Cardiac muscle cell (in vitro differentiated cells and primary cell): ENCODE data around the gene CFAP74. TPM values are rescaled to one million over a fixed set of nuclear protein-coding genes. Genes with fewer than 3 reads are reported as not detected.
"Not testable (repeated sequence)": the region's sequence is repeated elsewhere in the genome, so short reads cannot be mapped to it uniquely, and the experiment has no call there.

Experiments used
- DNase-seq, 2 donors: peaks; one replicate each; pipeline versions ENCODE4 v3.0.0 to v3.0.0-alpha.2; 2010 to 2017; ENCODE audit warnings: low read depth in 1 of 2, low spot score in 1 of 2
- H3K27ac ChIP-seq: fragments of 200-600 bp; sonication (generic); 2 replicates; pipeline ENCODE4 v1.5.1; 2016
- H3K27me3 ChIP-seq: fragments of 200-600 bp; sonication (generic); 2 replicates; pipeline ENCODE4 v1.6.0; 2016; ENCODE audit warnings: control low read depth
- H3K36me3 ChIP-seq: fragments of 200-600 bp; sonication (generic); 2 replicates; pipeline ENCODE4 v1.5.1; 2016; ENCODE audit warnings: control low read depth
- H3K4me1 ChIP-seq: fragments of 200-600 bp; sonication (generic); 2 replicates; pipeline ENCODE4 v1.8.1; 2017; ENCODE audit warnings: low read depth, mild to moderate bottlenecking, mixed run types
- H3K4me3 ChIP-seq: fragments of 200-600 bp; sonication (generic); 2 replicates; pipeline ENCODE4 v1.5.1; 2016; ENCODE audit warnings: mild to moderate bottlenecking
- H3K9me3 ChIP-seq: fragments of 200-600 bp; sonication (generic); 2 replicates; pipeline ENCODE4 v1.5.1; 2017; ENCODE audit warnings: low read depth, mild to moderate bottlenecking, control low read depth
- polyA plus RNA-seq: library from polyadenylated mRNA; unstranded; fragments of >200 nt; fragmentation: Nextera tagmentation; extraction: Ambion mirVana; gene quantifications from 2 replicates; pipeline ENCODE4 v1.2.1, GENCODE V29; 2016
- total RNA-seq: library from RNA; depleted of rRNA; stranded (reverse); fragments of >200 nt; gene quantifications from 2 replicates; pipeline ENCODE4 v1.2.3, GENCODE V29; 2016
- TF ChIP-seq, protein P1 (sequence below): IDR thresholded peaks from 2 replicates; pipeline ENCODE4 v1.5.1; 2012; ENCODE audit warnings: low read depth, mild to moderate bottlenecking, low read length

CFAP74 gene
- total and polyA plus RNA-seq, 2 experiments from 2014 or later: 0.63 to 1.7 TPM

DNA sequence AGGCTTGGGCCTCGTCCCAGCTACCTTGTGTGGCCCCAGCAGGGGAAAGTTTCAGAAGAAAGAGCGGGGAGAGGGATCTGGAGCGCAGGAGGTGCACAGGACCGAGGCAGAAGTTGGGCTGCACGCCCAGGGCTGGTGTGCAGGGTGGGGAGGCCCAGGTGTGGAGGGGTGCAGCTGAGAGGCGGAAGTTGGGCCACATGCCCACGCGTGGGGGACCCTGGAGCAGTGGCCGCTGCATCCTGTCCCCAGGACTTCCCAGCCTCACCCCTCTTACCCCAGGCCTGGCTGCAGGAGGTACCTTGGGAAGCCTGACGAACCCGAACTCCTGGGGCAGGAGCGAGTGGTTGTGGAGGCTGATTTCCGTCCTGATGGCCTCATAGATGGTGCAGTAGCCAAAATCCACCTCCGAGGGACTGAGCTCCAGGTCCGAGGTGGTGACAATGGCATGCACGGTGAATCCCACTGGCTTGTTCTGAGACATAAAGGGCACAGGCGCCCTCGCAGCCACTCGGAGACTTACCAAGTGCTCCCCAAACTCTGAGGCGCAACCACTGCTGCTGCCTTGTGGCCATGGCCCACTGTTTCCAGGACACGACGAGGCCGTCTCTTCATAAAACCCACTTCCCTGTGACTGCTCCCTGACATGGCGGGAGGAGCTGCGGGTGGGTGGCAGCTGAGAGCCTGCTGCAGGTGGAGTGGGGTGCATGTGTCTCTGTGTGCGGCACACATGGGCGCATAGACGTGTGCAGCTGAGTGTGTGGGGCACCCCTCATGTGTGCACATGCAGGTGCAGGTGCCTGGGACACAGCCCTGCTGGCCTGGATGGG lies 64.1 kb downstream of the CFAP74 start:
- no peak overlapping the region for H3K4me3 ChIP-seq
- no peaks in the 10 kb centered on the region for H3K9me3 ChIP-seq
- no peaks in the 10 kb centered on the region for H3K36me3 ChIP-seq
- DNase-seq: no peak
- no peaks in the 10 kb centered on the region for H3K4me1 ChIP-seq
- TF ChIP-seq, protein P1, sequence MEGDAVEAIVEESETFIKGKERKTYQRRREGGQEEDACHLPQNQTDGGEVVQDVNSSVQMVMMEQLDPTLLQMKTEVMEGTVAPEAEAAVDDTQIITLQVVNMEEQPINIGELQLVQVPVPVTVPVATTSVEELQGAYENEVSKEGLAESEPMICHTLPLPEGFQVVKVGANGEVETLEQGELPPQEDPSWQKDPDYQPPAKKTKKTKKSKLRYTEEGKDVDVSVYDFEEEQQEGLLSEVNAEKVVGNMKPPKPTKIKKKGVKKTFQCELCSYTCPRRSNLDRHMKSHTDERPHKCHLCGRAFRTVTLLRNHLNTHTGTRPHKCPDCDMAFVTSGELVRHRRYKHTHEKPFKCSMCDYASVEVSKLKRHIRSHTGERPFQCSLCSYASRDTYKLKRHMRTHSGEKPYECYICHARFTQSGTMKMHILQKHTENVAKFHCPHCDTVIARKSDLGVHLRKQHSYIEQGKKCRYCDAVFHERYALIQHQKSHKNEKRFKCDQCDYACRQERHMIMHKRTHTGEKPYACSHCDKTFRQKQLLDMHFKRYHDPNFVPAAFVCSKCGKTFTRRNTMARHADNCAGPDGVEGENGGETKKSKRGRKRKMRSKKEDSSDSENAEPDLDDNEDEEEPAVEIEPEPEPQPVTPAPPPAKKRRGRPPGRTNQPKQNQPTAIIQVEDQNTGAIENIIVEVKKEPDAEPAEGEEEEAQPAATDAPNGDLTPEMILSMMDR: no peak
- H3K27ac ChIP-seq: no peak overlapping the region
- H3K27me3 ChIP-seq: no peaks in the 10 kb centered on the region

DNA sequence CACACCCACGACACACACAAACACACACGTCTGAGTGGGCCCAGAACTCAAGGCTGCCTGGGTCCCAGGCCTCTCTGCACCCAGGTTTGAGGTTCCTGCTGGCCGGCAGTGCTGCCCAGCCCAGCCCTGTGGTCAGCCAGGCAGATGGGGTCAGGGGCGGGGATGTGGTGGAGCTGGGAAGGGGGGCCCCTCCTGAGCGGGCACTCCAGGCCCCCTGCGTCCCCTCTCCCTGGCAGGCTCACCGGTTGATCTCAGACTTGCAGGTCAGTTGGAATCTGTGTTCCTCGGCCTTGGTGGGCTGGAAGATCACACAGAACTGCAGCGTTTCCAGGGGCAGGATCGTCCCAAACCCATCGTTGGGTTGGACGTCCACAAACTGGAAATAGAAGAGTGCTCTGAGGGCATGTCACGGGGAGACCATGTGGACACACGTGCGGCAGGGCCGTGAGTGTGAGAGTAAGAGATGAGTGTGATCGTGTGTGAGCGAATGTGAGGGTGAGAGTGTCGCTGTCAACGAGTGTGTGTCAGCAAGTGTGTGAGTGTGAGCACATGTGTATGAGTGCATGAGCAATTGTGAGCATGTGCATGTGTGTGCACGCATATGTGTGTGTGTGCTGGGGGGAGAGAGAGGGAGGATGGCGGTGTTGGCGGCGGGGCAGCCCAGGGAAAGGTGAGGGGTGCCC lies 64.8 kb downstream of the CFAP74 start:
- Histone ChIP-seq H3K9me3 (no peaks in the 10 kb centered on the region), H3K4me1 (no peaks in the 10 kb centered on the region), H3K36me3 (no peaks in the 10 kb centered on the region), H3K4me3 (no peak overlapping the region), H3K27ac (no peak overlapping the region), H3K27me3 (no peaks in the 10 kb centered on the region)
- DNase-seq: no peak
- TF ChIP-seq, protein P1: no peak

DNA sequence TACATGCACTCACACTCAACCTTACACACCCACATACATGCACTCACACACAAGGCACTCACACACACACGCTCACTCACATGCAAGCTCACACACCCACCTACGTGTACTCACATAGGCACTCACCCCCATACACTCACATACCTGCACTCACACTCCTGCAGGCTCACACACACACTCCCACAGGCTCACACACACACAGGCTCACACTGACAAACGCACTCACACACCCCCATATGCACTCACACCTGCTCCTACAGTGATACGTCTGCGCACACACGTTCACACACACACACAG lies 65.4 kb downstream of the CFAP74 start:
- H3K9me3 ChIP-seq: no peaks in the 10 kb centered on the region
- H3K4me1 ChIP-seq: no peaks in the 10 kb centered on the region
- H3K27ac ChIP-seq: no peak overlapping the region
- TF ChIP-seq, protein P1: no peak
- no peak overlapping the region for H3K4me3 ChIP-seq
- no peaks in the 10 kb centered on the region for H3K36me3 ChIP-seq
- H3K27me3 ChIP-seq: no peaks in the 10 kb centered on the region
- DNase-seq: no peak

DNA sequence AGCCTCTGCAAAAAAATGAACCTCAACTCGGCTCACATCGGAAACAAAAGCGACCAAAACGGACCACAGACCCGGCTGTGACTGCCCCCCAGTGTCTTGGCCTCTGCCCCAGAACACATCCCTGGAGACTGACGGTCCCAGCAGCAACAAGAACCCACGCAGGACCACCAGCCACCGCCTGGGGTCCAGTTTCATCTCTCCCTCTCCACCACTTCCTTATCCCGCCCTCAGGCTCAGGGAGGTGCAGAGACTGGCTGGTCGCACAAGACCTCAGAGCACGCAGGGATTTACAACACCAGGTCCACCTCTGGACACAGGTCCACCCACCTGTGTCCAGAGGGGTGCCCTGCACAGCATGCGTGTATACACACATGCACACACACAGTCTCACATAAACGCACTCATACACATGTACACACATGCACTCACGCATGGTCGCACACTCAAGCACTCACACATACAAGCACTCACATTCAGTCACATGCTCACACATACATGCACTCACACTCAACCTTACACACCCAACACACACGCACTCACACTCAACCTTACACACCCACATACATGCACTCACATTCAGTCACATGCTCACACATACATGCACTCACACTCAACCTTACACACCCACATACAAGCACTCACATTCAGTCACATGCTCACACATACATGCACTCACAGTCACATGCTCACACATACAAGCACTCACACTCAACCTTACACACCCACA lies 65.9 kb downstream of the CFAP74 start:
- no peaks in the 10 kb centered on the region for H3K36me3 ChIP-seq
- no peaks in the 10 kb centered on the region for H3K27me3 ChIP-seq
- TF ChIP-seq, protein P1: no peak
- H3K27ac ChIP-seq: no peak overlapping the region
- no peaks in the 10 kb centered on the region for H3K9me3 ChIP-seq
- no peaks in the 10 kb centered on the region for H3K4me1 ChIP-seq
- DNase-seq: no peak
- no peak overlapping the region for H3K4me3 ChIP-seq

DNA sequence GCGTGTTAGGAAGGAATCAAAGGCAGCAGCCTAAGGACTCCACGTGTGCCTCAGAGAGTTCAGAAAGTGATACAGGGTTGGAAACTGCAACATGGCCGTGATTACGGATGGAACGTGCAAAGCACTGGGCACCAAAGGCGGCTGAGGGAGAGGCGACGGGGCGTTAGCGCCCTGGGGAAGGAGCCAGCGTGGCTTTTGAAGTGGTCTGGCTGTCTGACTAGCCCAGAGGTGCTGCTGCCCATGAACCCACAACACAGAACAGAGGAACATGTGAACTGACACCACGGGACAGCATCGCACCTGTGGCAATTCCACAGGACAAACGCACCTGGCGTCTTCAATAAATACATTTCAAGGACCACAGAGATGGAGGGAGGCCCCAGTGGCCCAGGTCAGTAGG lies 66.5 kb downstream of the CFAP74 start:
- no peaks in the 10 kb centered on the region for H3K9me3 ChIP-seq
- DNase-seq: no peak

DNA sequence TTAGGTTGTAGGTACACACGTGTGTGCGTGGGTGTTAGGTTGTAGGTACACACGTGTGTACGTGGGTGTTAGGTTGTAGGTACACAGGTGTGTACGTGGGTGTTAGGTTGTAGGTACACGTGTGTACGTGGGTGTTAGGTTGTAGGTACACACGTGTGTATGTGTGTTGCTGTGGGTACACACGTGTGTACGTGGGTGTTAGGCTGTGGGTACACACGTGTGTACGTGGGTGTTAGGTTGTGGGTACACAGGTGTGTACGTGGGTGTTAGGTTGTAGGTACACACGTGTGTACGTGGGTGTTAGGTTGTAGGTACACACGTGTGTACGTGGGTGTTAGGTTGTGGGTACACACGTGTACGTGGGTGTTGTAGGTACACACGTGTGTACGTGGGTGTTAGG lies 68.7 kb downstream of the CFAP74 start:
- DNase-seq, H3K36me3 ChIP-seq, H3K27me3 ChIP-seq, H3K27ac ChIP-seq, H3K9me3 ChIP-seq, H3K4me1 ChIP-seq, H3K4me3 ChIP-seq: not testable (repeated sequence)

More for the DNA sequence above, 66.5 kb downstream of the CFAP74 start:
- TF ChIP-seq, protein P1: no peak
- Histone ChIP-seq H3K27me3 (no peaks in the 10 kb centered on the region), H3K4me1 (no peaks in the 10 kb centered on the region), H3K36me3 (no peaks in the 10 kb centered on the region), H3K4me3 (no peak overlapping the region), H3K27ac (no peak overlapping the region)
